SU-DHL-6 (cell line): ENCODE data around the gene AGL.
A peak's percentile ranks its signal among the peaks of the same experiment; 100 is the strongest.

Source experiments
- H2AFZ ChIP-seq: fragments of 200-600 bp; sonication (generic); 2 replicates; pipeline ENCODE4 v1.6.1; 2014; ENCODE audit warnings: low read depth, mild to moderate bottlenecking, moderate library complexity, mixed read lengths, antibody characterized with exemption, low read length; ENCODE audit not compliant: severe bottlenecking
- H3F3A ChIP-seq: fragments of 200-600 bp; shearing (Covaris generic); 2 replicates; pipeline ENCODE4 v1.6.0; 2016; ENCODE audit warnings: antibody characterized with exemption, mild to moderate bottlenecking; ENCODE audit not compliant: insufficient read depth
- H3K27ac ChIP-seq: fragments of 200-600 bp; sonication (generic); 2 replicates; pipeline ENCODE4 v1.5.1; 2016; ENCODE audit warnings: low read depth, mild to moderate bottlenecking, low read length, moderate library complexity, mixed read lengths
- H3K27me3 ChIP-seq: fragments of 200-600 bp; sonication (generic), shearing (Covaris generic); 2 replicates; pipeline ENCODE4 v1.6.0; 2014; ENCODE audit warnings: mild to moderate bottlenecking, low read length
- H3K36me3 ChIP-seq: fragments of 200-600 bp; sonication (generic); 2 replicates; pipeline ENCODE4 v1.6.1; 2014; ENCODE audit warnings: mild to moderate bottlenecking, low read length, mixed read lengths
- H3K4me2 ChIP-seq: fragments of 300-600, 200-600 bp; shearing (Covaris generic), sonication (generic); 2 replicates; pipeline ENCODE4 v1.6.0; 2014; ENCODE audit warnings: low read length, low read depth, mild to moderate bottlenecking; ENCODE audit not compliant: poor library complexity, severe bottlenecking
- H3K4me3 ChIP-seq: fragments of 200-600 bp; sonication (generic); 2 replicates; pipeline ENCODE4 v1.5.1; 2014; ENCODE audit warnings: antibody characterized with exemption, low read length, mild to moderate bottlenecking, mixed read lengths; ENCODE audit not compliant: insufficient read depth, poor library complexity, severe bottlenecking
- H3K79me2 ChIP-seq: fragments of 200-600 bp; sonication (generic); 2 replicates; pipeline ENCODE4 v1.6.1; 2014; ENCODE audit warnings: mild to moderate bottlenecking, low read length, moderate library complexity; ENCODE audit not compliant: insufficient read depth
- H3K9ac ChIP-seq: fragments of 200-600 bp; sonication (generic); 2 replicates; pipeline ENCODE4 v1.7.0; 2014; ENCODE audit warnings: mild to moderate bottlenecking, low read length
- H3K9me2 ChIP-seq: fragments of 200-600 bp; sonication (generic); replicated peaks from 2 replicates; pipeline ENCODE4 v1.6.1; 2014; ENCODE audit warnings: low read length; ENCODE audit not compliant: insufficient read depth
- H3K9me3 ChIP-seq: fragments of 200-600 bp; sonication (generic); 2 replicates; pipeline ENCODE4 v1.6.1; 2014; ENCODE audit warnings: low read length, mixed read lengths; ENCODE audit not compliant: insufficient read depth
- H4K20me1 ChIP-seq: fragments of 200-600 bp; sonication (generic); 2 replicates; pipeline ENCODE4 v1.6.1; 2014; ENCODE audit warnings: low read depth, mild to moderate bottlenecking, antibody characterized with exemption, low read length, moderate library complexity, mixed read lengths
- CTCF ChIP-seq: fragments of 200-600 bp; sonication (generic); IDR thresholded peaks from one replicate; pipeline ENCODE4 v1.5.1; 2017; ENCODE audit warnings: antibody characterized with exemption, mild to moderate bottlenecking, low read length, moderate library complexity; ENCODE audit not compliant: insufficient read depth, poor library complexity, severe bottlenecking
- EZH2phosphoT487 ChIP-seq: fragments of 200-600 bp; sonication (generic), shearing (Covaris generic); conservative IDR thresholded peaks from 2 replicates; pipeline ENCODE4 v1.6.1; 2018; ENCODE audit warnings: mild to moderate bottlenecking, antibody characterized with exemption, low read length, moderate library complexity, mixed read lengths

Gene AGL

GRCh38 chr1:99849744-99850458 is at the start of gene AGL:
AGL (plus strand) TSS chr1:99850361; CDS start chr1:99851043, 682 bp downstream.
- no peaks in the 10 kb centered on the region for H4K20me1 ChIP-seq
- TF ChIP-seq EZH2phosphoT487 (no peak), CTCF (no peak)

DNA sequence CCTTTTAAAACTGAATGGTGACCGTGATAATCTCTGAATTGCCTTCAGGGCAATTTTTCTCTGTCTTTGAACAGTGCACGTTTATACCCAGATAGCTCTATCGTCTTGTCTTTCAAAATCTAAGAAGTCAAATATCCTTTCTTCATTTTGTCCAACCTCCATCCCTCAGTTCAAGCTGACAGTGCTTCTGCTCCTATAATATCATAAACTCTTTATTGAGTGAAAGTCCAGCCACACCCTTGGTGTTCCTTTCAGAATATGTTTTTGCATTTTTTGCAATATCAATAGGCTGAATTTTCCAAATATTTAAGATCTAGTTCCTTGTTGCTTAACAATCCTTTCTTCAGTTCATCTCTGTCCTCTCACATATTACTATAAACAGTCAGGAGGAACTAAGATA is 48.6 kb upstream of the AGL start:
- Histone ChIP-seq H3F3A (no peaks in the 10 kb centered on the region), H3K79me2 (no peaks in the 10 kb centered on the region), H2AFZ (no peak overlapping the region), H3K4me3 (no peak overlapping the region), H3K4me2 (no peak overlapping the region), H3K36me3 (no peaks in the 10 kb centered on the region), H3K9me2 (no peaks in the 10 kb centered on the region), H3K9ac (no peak overlapping the region), H3K27me3 (no peaks in the 10 kb centered on the region), H3K9me3 (no peaks in the 10 kb centered on the region), H3K27ac (no peak overlapping the region), H4K20me1 (no peaks in the 10 kb centered on the region)
- TF ChIP-seq EZH2phosphoT487, result no peak
- no peak for TF ChIP-seq CTCF

More at GRCh38 chr1:99849744-99850458, at the start of gene AGL:
- peak within 1 kb of the TSS; percentile 80 for H3K4me3 ChIP-seq
- H3K79me2 ChIP-seq, result peaks cover 14% of the 10 kb centered on the region
- H3K4me2 ChIP-seq, result peak within 1 kb of the TSS; percentile 94
- H3K9ac ChIP-seq, result peak within 1 kb of the TSS; percentile 80
- H3K36me3 ChIP-seq, result no peaks in the 10 kb centered on the region
- peak within 1 kb of the TSS; percentile 99 for H2AFZ ChIP-seq
- H3K27me3 ChIP-seq, result no peaks in the 10 kb centered on the region
- H3K9me2 ChIP-seq, result no peaks in the 10 kb centered on the region
- H3K27ac ChIP-seq, result peak within 1 kb of the TSS; percentile 62
- no peaks in the 10 kb centered on the region for H3K9me3 ChIP-seq
- H3F3A ChIP-seq, result peaks cover 12% of the 10 kb centered on the region

GRCh38 chr1:99806882-99807281 is 43.3 kb upstream of the AGL start:
- Histone ChIP-seq H3K27me3 (no peaks in the 10 kb centered on the region), H3K36me3 (no peaks in the 10 kb centered on the region), H3K4me2 (no peak overlapping the region), H3K9ac (no peak overlapping the region), H3K4me3 (no peak overlapping the region), H3K9me2 (no peaks in the 10 kb centered on the region), H4K20me1 (no peaks in the 10 kb centered on the region), H3F3A (no peaks in the 10 kb centered on the region), H3K79me2 (no peaks in the 10 kb centered on the region), H3K9me3 (no peaks in the 10 kb centered on the region), H3K27ac (no peak overlapping the region), H2AFZ (no peak overlapping the region)
- TF ChIP-seq EZH2phosphoT487 (no peak), CTCF (no peak)
